Retinal pigment epithelial cell (primary cell): Measurements from ENCODE around the gene FREM1.

Experiments
- DNase-seq: peaks from one replicate; pipeline ENCODE4 v3.0.0-alpha.2; 2010; ENCODE audit warnings: low read depth
- H3K4me3 ChIP-seq: 2 replicates; pipeline ENCODE4 v1.5.1; 2011; ENCODE audit warnings: mild to moderate bottlenecking, low read length, control low read depth, moderate library complexity
- TF ChIP-seq, protein P1 (sequence below): conservative IDR thresholded peaks from 2 replicates; pipeline ENCODE4 v1.5.1; 2011; ENCODE audit warnings: low read depth, low read length, control low read depth, inconsistent platforms

The FREM1 gene

DNA sequence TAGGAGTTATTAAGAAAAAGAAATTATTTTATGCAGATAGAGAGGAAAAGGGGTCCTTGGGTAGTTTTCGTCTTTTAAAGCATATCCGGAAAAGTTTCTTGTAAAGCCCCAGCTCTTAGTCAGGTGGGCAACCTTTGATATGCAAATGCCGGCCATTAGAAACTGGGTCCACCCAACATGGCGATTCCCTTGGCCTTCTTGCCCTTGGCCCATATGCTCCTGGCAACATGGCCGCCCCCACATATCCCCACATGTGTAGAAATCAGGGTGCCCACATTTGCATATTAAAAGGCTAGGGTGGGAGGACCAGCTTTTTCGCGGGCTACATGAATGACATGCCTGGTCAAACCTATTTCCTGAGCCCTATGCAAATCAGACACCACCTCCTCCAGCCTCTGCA lies 73.3 kb downstream of the FREM1 start:
- DNase-seq, result no peak
- TF ChIP-seq, protein P1, sequence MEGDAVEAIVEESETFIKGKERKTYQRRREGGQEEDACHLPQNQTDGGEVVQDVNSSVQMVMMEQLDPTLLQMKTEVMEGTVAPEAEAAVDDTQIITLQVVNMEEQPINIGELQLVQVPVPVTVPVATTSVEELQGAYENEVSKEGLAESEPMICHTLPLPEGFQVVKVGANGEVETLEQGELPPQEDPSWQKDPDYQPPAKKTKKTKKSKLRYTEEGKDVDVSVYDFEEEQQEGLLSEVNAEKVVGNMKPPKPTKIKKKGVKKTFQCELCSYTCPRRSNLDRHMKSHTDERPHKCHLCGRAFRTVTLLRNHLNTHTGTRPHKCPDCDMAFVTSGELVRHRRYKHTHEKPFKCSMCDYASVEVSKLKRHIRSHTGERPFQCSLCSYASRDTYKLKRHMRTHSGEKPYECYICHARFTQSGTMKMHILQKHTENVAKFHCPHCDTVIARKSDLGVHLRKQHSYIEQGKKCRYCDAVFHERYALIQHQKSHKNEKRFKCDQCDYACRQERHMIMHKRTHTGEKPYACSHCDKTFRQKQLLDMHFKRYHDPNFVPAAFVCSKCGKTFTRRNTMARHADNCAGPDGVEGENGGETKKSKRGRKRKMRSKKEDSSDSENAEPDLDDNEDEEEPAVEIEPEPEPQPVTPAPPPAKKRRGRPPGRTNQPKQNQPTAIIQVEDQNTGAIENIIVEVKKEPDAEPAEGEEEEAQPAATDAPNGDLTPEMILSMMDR, result no peak
- H3K4me3 ChIP-seq, result no peak overlapping the region

DNA sequence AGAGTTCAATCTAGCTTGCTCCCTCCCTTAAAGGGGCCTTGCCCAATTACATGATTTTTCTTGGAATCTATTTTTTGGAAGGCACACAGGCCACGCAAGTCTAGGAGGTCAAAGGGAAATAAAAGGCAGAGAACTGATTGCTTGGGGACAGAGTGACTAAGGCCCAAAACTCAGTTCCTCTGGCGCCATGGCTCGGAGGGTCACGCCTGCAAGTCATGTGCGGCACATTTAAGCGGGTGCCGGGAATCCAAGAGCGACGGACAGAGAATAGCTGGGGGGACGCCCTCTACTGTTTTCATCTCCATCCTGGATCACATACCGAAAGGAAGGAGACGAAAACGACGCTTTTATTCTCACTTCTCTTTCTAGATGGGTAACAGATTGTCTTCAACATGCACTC lies 78.6 kb downstream of the FREM1 start:
- DNase-seq, result no peak
- TF ChIP-seq, protein P1, result no peak
- no peak overlapping the region for H3K4me3 ChIP-seq

DNA sequence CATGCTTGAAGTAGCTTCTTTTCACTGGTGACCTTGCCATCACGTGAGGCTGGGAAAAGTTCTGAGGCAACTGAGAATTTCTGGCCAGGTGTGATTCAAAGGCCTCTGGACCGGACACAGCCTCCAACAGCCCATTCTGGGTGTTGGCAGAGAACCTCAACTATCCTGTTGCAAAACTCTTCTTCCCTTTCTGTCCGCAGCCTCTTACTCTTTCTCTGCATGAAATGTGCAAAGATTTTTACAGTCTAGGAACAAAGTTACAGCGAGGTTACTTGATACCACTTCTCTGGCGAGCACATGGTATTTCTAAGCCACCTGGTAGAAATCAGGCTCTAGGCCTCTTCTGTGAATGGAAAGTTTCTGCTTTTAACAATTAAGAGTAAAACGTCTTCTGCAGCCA lies 79.2 kb downstream of the FREM1 start:
- TF ChIP-seq, protein P1, result no peak
- DNase-seq, result no peak
- H3K4me3 ChIP-seq, result no peak overlapping the region

DNA sequence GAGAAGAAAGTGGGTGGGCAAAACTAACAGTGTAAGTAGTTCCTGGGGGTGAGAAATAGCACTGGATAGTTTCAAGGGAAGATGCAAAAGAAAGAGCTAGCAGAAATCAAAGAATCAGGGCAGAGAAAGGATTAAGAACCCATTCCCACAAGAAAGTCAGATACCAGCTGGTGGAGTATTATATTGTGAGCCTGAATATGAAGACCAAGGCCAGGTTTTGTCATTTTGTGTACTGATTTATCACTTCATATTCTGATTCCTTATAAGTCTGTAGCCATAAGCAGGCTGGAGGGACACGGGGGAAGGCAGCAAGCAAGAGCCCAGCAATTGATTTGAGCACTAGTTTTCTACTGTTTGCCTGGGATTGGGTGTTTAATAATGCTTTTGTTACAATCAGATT lies 80.2 kb downstream of the FREM1 start:
- TF ChIP-seq, protein P1, result no peak
- H3K4me3 ChIP-seq, result no peak overlapping the region
- no peak for DNase-seq

DNA sequence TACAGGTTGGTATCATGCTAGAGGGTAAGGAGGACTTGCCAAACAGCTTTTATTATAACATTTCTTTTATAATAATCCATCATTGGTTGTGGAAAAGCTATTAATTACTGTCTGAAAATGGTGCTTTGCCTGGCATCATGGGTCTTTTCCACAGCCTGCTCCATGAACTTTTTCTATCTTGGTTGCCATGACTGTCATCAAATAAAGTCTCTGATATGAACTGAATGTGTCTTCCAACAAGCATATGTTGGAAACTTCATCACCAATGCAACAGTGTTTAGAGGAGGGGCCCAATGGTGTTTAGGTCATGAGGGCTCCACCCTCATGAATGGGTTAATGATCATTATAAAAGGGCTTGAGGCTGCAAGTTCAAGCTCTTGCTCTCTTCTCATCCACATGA lies 81.0 kb downstream of the FREM1 start:
- TF ChIP-seq, protein P1, result no peak
- H3K4me3 ChIP-seq, result no peak overlapping the region
- no peak for DNase-seq

DNA sequence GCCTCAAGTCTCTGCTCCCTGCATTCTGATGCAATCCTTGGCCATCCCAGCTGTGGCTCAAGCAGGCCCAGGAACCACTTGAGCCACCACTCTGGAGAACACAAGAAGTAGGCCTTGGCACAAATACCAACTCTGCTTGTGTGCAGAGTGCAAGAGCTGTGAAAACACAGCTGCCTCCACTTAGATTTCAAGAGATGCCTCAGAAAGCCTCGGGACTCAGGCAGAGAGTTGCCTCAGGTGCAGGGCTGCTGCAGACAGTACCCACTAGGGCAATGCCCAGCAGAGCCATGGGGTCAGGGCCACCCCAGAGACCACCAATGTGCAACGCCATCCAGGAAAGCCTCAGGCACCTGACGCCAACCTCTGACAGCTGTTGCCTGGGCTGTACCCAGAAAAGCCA lies 82.4 kb downstream of the FREM1 start:
- DNase-seq, result no peak
- H3K4me3 ChIP-seq, result no peak overlapping the region
- TF ChIP-seq, protein P1, result no peak

DNA sequence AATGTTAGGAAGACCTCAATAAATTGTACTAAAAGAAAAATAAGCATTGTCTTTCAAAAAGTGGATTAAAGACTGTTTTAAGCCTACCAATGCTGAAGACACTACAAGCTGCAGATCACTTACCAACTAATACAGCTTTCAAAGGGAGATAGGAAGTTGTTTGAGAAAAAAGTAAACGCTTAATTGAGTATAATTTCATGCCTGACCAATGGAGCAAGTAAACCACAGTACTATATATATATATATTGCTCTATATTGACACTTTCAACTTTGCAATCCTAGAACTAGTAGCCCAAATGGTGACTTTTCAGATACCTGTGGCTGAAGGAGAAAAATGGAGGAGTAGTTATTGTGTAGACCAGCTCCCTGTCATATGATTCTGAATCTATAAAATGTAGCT lies 85.7 kb downstream of the FREM1 start:
- TF ChIP-seq, protein P1, result no peak
- H3K4me3 ChIP-seq, result no peak overlapping the region
- DNase-seq, result no peak
